GM21717 (cell line): ENCODE results near the gene FOXE3.
"Not testable (repeated sequence)": the region's sequence is repeated elsewhere in the genome, so short reads cannot be mapped to it uniquely, and the experiment has no call there.

ENCODE experiments used
- ATAC-seq: cut with Tn5 transposase; IDR thresholded peaks from one replicate; pipeline ENCODE4 v1.9.1; 2021; ENCODE audit warnings: mild to moderate bottlenecking, moderate library complexity; ENCODE audit not compliant: unreplicated experiment

FOXE3 gene

DNA sequence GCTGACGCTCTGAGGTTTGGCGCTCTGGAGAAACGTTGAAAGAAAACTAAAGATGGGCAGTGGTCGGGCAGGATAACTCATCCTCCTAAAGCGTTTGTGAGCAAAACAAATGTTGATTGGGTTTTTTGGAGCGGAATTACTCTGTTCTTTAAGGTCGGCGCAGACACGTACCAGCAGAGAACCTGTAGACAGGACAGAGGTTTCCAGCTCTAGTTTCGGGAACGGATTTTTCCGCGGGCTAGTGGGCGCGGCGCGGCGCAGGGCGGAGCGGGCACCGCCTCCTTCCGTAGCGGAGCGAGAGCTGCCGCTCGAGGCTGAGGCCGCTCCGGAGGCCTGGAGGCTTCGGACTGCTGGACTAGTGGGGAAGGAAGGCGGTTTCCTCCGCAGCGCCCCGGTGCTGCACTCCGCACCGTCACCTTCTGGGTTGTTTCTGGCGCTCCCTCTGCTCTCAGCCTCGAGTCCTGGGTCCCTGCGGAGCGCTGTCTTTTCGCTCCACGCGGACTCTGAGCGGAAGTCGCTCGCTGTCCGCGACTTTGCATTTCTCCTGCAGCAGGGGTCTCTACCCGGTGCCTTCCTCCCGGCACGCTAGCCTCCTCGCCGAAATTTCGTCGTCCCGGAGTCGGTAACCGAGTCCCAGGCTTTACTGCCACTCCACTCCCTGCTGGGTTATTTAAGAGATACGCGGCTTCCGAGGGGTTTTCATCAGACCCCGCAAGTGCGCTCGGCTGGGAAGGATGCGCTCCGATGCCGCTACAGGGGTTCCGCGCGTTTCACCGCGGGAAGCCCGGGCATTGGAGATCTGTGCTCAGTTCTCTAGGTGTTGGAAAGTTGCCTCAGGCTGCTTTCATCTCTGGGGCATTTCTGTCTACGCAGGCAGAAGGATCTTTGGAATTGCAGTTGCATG, 28.7 kb downstream of the FOXE3 start:
- ATAC-seq = no peak

DNA sequence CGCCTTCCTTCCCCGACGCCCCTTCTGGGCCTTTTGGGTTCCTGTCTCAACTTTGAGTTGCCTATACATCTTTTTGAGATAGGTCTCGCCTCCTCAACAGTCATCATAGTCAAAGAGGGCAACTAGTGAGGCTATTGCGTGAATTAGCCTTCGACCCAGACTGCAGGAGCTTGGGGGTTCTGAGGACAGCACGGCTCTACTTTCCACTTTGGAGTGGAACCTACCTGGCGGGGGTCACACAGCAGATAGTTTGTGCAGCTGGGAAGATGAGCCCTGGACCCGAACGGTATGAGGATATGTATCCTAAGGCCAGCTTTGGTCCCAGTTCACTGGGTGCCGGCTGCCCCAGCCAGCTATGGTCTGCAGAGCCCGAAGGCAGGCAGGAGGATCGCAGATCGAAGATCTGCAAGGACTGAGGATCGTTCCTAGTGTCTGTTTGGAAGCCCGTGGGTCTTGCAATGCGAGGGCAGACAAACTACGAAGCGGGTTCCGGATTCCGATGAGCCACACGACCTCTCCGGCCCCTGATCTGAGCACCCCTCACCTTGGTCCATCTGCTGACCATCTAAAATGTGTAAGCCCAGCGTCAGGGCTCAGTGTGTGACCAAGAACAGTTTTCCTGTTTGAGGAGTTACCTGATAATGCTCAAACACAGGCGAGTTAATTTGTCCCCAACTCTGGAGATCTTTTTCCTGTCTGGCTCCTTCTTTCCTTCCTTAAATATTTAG, 29.9 kb downstream of the FOXE3 start:
- no peak for ATAC-seq

DNA sequence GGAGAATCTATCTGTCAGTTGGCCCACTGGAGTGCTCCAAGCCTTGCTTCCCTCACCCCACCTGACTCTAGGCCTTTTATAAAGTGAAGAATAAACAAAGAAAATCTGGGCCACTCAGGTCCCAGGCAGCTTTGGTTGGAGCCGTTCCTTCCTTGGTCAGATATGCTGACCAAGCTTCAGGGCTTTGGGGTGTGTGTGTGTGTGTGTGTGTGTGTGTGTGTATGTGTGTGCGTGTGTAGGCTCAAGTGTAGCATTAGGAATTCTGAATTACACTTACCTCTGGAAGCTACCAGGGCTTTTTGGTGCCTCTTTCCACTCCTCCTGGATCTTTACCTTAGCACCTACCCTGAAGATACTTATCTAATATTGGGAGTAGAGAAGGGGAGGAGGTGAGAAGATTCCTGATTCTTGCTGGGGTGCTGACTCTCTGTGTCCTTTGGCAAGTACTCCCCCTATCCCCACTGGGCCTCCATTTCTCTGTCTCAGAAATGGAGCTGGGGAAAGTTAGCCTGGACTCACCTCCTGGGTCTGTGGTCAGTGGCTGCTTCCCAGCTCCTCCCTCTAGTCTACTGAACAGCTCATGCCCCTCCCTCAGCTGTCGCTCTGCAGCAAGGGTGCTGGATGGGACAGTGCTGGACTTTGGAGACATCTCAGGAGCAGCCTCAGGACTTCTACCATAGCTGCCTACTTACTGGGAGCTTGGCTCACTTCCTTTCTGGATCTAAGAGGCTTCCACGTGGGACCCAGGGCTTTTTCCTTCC, 32.6 kb downstream of the FOXE3 start:
- no peak for ATAC-seq

DNA sequence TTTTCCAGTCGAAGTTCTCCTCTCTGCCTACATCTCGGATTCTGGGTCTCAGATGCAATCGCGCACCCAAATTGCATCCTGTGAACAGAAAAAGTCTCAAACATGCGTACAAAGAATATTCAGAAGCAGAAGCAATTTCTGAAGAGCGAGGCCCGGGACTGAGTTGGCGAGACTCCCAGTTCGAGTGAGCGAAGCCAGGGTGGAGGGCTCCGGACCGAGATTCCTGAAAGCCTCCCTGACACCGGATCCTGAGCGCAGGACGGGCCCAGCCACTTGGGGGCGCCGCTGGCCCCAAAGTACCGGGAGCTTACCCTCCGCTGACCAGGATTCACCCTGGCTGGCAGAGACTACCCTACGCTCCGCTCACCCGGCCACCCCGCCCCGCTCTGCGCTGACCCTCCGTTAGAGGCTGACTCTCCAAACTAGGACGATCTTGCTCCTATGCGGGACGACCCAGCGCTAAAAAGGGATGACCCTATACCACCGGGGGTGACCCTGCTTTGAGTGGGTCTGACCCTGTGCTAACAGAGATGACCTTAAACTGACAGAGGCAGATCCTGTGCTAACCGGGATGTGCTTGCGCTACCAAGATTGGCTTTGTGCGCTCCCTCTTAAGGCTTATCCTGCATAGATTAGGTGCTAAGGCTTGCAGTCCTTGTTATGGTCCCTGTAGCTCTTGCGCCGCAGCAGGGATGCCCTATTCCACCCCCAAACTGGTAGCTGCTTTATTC, 33.9 kb downstream of the FOXE3 start:
- no peak for ATAC-seq

DNA sequence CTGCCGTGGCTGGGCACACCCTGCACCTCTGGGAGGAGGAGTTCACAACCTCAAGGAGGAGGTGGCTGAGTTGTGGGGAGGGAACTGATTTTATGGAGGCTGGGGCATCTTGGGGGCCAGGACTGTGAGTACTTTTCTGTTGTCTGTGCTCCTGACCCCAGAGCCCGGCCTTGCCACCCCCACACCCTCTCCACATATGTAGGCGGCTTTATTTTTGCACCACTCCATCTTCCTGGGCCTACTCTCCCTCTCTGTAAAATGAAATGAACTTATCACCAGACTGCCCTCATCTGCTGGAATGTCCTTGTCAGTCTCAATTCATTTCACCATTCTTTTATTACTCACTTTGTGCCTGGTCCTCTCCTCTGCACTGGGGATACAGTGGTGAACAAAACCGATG, 34.5 kb downstream of the FOXE3 start:
- ATAC-seq = no peak

DNA sequence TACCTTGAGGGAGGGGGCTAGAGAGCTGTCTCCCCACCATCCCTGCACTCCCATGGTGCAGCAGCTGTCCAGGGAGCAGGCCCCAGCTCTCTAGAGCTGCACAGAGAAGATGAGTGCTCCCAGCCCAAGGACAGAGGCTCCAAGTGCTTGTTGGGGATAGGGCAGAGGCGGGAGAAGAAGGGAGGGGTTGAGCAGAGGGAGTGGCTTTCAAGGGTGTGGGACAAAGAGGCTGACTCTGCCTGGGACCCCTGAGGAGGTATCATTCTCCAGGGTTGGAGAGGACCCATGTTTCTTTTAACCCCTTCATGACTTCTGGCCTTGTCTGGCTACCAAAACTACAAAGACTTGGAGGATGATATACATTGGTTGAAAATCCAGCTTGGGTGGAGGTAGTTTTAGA, 36.3 kb downstream of the FOXE3 start:
- no peak for ATAC-seq

DNA sequence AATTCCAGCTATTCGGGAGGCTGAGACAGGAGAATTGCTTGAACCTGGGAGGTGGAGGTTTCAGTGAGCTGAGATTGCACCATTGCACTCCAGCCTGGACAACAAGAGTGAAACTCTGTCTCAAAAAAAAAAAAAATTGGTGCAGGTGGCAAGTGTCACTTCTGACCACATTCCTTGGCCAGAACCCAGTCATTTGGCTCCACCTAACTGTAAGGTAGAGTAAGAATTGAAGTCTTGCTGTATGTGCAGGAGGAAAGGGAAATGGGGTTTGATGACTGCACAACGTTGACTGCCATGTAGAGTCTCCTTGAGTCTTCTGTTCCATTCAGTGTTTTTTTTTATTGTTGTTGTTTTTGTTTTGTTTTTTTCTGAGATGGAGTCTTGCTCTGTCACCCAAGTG, 37.8 kb downstream of the FOXE3 start:
- ATAC-seq = not testable (repeated sequence)

DNA sequence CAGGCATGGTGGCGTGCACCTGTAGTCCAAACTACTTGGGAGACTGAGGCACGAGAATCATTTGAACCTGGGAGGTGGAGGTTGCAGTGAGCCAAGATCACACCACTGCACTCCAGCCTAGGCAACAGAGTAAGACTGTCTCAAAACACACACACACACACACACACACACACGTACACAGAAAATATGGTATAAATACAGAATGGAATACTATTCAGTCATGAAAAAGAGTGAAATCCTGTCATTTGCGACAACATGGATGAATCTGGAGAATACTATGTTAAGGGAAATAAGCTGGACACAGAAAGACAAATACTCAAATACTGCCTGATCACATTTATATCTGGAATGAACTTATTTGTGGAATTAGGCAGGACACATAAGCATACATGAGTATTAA, 40.2 kb downstream of the FOXE3 start:
- no peak for ATAC-seq

DNA sequence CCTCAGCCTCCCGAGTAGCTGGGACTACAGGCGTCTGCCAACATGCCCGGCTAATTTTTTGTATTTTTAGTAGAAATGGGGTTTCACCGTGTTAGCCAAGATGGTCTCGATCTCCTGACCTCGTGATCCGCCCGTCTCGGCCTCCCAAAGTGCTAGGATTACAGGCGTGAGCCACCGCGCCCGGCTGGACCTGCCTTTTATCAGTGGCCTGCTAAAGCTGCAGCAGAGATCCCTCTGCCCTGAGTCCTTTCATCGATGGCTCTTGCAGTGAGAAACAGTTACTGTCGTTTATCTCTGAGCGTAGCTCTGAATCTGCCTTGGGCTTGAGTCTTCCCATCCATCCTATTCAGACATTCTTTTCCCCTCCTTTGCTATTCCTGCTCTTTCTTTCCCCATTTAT, 41.5 kb downstream of the FOXE3 start:
- not testable (repeated sequence) for ATAC-seq

DNA sequence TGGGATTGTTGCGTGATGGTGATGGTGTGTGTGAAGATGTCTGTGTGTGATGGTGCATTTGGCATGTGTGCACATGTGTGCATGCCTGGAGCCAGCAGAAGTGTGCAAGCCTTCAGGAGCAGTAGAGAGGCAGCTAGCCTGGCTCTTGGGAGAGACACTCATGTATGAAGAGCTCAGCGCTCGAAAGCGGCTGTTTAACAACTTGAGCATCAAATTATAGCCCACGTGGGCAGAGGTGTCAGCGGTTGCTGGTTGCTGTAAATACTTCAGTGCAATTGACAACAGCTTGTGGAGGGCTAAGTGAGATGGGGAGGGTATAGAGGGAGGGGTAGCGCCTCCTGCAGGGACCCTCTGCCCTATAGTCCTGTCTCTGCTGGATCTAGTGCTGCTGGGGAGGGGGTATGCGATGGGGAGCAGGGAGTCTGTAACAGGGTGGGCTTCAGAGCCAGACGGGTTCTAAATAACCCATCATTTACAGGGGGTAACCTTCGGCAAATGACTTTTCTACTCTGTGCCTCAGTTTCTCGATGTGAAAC, 43.2 kb downstream of the FOXE3 start:
- no peak for ATAC-seq

DNA sequence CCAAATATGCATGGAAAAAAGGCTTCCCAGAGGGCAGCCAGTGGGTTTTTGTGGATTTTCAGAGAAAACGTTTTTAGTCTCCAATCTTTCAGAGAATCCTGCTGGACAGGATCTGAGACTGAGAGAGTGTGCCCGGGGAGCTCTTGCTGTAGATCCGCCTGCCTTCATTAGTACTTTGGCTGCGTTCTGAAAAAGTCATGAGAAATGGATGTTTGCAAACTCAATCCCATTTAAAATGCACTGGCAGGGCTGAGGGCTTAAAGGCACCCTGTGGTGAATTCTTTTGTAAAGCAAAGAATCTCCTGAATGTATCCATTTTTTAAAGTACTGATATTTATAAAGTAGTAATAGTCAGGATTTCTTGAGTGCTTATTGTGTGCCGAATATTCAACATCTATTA, 44.0 kb downstream of the FOXE3 start:
- no peak for ATAC-seq

DNA sequence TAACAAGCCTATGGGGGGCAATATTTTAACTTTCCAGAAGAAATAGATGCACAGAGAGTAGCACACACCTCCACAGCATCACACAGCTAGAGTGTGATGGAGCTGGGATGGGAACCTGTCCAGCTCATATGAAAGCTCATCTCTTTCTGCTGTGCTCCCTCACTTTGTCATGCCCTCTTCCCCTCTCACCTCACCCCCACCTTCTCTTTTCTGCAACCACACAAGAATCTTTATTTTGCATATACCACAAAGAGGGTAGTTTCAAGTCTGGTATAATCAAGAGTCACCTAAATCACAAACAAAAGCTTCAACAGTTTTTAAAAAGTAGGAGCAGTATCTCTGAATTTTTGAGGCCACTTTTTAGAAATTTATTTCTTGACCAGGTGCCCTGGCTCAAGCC, 44.4 kb downstream of the FOXE3 start:
- no peak for ATAC-seq

DNA sequence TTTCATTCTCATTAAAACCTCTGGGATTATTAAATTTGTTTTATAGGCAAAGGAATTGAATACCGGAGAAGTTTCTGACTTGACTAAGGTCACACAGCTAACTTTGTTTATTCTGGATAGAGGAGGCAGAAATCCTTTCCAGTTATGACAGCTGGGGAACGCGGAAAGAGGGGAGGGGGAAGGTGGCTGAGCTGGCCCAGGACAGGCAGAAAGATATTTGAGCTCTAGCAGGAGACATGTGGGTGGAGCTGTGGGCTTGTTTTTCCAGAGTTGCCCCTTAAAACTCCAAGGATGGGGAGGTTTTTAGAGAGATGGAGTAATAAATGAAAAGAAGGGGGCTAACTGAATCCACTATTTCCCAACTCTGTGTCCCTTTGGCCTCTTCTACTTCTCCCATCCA, 49.5 kb downstream of the FOXE3 start:
- no peak for ATAC-seq
